DMS53 treated with DMSO at 0.1 percent for 48 hours (cell line): ENCODE data around the gene ANKAR.
"Not testable (repeated sequence)": the region's sequence is repeated elsewhere in the genome, so short reads cannot be mapped to it uniquely, and the experiment has no call there.

Source experiments
- DNase-seq: peaks from one replicate; lab custom pipeline; 2025; ENCODE audit not compliant: unreplicated experiment; lab: John Stamatoyannopoulos, UW

Gene ANKAR

GRCh38 chr2:189674374-189675112 lies at the start of gene ANKAR:
ANKAR (plus strand) TSS chr2:189674670; CDS start chr2:189676491, 1,821 bp downstream.
- peak; percentile 74 for DNase-seq

GRCh38 chr2:189625636-189626035 lies 48.8 kb upstream of the ANKAR start:
- DNase-seq = no peak

GRCh38 chr2:189627789-189628188 lies 46.7 kb upstream of the ANKAR start:
- DNase-seq = no peak

GRCh38 chr2:189628817-189629530 lies 45.5 kb upstream of the ANKAR start:
- DNase-seq = no peak

- DNase-seq = no peak
Measured at GRCh38 chr2:189629531-189630453, 44.7 kb upstream of the ANKAR start.

GRCh38 chr2:189631849-189632248 lies 42.6 kb upstream of the ANKAR start:
- no peak for DNase-seq

GRCh38 chr2:189633392-189633811 lies 41.1 kb upstream of the ANKAR start:
- DNase-seq = no peak

GRCh38 chr2:189635353-189635752 lies 39.1 kb upstream of the ANKAR start:
- no peak for DNase-seq

GRCh38 chr2:189638301-189639006 lies 36.0 kb upstream of the ANKAR start:
- DNase-seq = no peak

- DNase-seq = no peak
Measured at GRCh38 chr2:189639007-189639609, 35.4 kb upstream of the ANKAR start.

GRCh38 chr2:189641002-189641401 lies 33.5 kb upstream of the ANKAR start:
- no peak for DNase-seq

GRCh38 chr2:189641590-189641989 lies 32.9 kb upstream of the ANKAR start:
- no peak for DNase-seq

- DNase-seq = no peak
Measured at GRCh38 chr2:189646521-189646920, 27.9 kb upstream of the ANKAR start.

GRCh38 chr2:189648846-189649509 lies 25.5 kb upstream of the ANKAR start:
- DNase-seq = no peak

- no peak for DNase-seq
Measured at GRCh38 chr2:189651284-189651683, 23.2 kb upstream of the ANKAR start.

- DNase-seq = not testable (repeated sequence)
Measured at GRCh38 chr2:189653464-189653863, 21.0 kb upstream of the ANKAR start.

- DNase-seq = no peak
Measured at GRCh38 chr2:189654641-189655040, 19.8 kb upstream of the ANKAR start.

- no peak for DNase-seq
Measured at GRCh38 chr2:189657867-189658266, 16.6 kb upstream of the ANKAR start.

- no peak for DNase-seq
Measured at GRCh38 chr2:189658306-189659212, 15.9 kb upstream of the ANKAR start.
